Peyer's patch (tissue), 4 donors: Measurements from ENCODE around the gene IFITM5.

ENCODE experiments used
- POLR2A ChIP-seq, 2 donors: fragments of 450-650 bp; IDR thresholded peaks; one replicate each; pipeline ENCODE4 v1.5.1; 2017; ENCODE audit warnings: antibody characterized with exemption in 2 of 2, mild to moderate bottlenecking in 2 of 2, moderate library complexity in 2 of 2
- TF ChIP-seq, protein P1 (sequence below), 6 experiments: fragments of 450-650 bp in 4 of 6; fragments of 200-600 bp in 2 of 6; sonication (generic) in 1 of 6; IDR thresholded peaks; one replicate each; pipeline ENCODE4 v1.5.1; 2017 to 2019; ENCODE audit warnings: antibody characterized with exemption in 6 of 6, mild to moderate bottlenecking in 3 of 6, moderate library complexity in 1 of 6

DNA sequence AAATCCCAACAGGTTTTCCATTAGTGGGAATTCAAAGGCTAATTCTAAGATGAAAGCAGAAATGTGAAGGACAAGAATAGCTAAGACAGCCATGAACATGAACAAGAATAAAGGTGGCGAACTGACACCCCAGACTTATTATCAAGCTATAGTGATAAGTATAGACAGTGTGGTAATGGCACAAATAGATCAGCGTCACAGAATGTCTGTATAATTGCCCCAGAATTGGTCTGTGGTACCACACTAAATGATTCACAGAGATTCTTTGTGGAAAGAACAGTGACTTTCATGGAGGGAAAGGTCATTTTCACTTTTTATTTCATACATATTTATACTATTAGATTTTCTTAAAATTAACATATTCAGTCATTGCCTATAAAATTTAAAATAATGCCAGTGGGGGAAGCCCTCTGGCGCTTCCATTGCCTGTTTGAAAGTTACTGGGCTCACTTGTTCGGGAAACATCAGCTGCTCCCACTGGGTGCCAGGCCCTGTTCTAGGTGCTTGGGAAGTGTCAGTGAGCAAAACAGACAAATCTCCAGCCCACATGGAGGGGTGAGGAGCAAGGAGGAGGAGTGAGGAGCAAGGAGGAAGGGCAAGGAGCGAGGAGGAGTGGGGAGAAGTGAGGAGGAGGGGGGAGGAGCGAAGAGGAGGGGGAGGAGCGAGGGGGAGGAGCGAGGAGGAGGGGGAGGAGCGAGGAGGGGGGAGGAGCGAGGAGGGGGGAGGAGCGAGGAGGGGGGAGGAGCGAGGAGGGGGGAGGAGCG lies 32.5 kb downstream of the IFITM5 start:
- TF ChIP-seq, protein P1, sequence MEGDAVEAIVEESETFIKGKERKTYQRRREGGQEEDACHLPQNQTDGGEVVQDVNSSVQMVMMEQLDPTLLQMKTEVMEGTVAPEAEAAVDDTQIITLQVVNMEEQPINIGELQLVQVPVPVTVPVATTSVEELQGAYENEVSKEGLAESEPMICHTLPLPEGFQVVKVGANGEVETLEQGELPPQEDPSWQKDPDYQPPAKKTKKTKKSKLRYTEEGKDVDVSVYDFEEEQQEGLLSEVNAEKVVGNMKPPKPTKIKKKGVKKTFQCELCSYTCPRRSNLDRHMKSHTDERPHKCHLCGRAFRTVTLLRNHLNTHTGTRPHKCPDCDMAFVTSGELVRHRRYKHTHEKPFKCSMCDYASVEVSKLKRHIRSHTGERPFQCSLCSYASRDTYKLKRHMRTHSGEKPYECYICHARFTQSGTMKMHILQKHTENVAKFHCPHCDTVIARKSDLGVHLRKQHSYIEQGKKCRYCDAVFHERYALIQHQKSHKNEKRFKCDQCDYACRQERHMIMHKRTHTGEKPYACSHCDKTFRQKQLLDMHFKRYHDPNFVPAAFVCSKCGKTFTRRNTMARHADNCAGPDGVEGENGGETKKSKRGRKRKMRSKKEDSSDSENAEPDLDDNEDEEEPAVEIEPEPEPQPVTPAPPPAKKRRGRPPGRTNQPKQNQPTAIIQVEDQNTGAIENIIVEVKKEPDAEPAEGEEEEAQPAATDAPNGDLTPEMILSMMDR (IDR thresholded peaks at IDR 0.05), result no peak
- TF ChIP-seq POLR2A (IDR thresholded peaks at IDR 0.05), result no peak
